Lung (tissue), 12 donors: Measurements from ENCODE around the gene ZIC2. TPM values are rescaled to one million over a fixed set of nuclear protein-coding genes. Genes with fewer than 3 reads are reported as not detected.
"Not testable (repeated sequence)": the region's sequence is repeated elsewhere in the genome, so short reads cannot be mapped to it uniquely, and the experiment has no call there.

Experiments
- ATAC-seq: fragments of 200-7000 bp; cut with Tn5 transposase; one replicate; pipeline ENCODE4 v1.9.1; 2020; ENCODE audit warnings: moderate number of reproducible peaks; ENCODE audit not compliant: insufficient read depth, low FRiP score
- DNase-seq, 3 donors: peaks; one replicate each; pipeline ENCODE4 v3.0.0-alpha.2; 2013 to 2017
- H3K27ac ChIP-seq, 2 donors: one replicate each; pipeline ENCODE4 v1.5.1; 2013; ENCODE audit warnings: mild to moderate bottlenecking in 2 of 2, moderate library complexity in 2 of 2, control low read depth in 1 of 2, inconsistent platforms in 1 of 2, low read depth in 1 of 2, low read length in 1 of 2
- H3K27me3 ChIP-seq, 3 donors: one replicate each; pipeline ENCODE4 v1.5.1; 2013; ENCODE audit warnings: low read length in 2 of 3; ENCODE audit not compliant: control insufficient read depth in 3 of 3, insufficient read depth in 3 of 3
- H3K36me3 ChIP-seq, 4 donors: one replicate each; pipeline ENCODE4 v1.5.1; 2013; ENCODE audit warnings: low read length in 4 of 4, mild to moderate bottlenecking in 1 of 4, moderate library complexity in 1 of 4; ENCODE audit not compliant: control insufficient read depth in 4 of 4, insufficient read depth in 4 of 4
- H3K4me1 ChIP-seq, 5 donors: one replicate each; pipeline ENCODE4 v1.5.1; 2013; ENCODE audit warnings: low read length in 5 of 5, mild to moderate bottlenecking in 2 of 5, moderate library complexity in 1 of 5; ENCODE audit not compliant: control insufficient read depth in 5 of 5, insufficient read depth in 5 of 5
- H3K4me3 ChIP-seq: one replicate; pipeline ENCODE4 v1.5.1; 2013; ENCODE audit warnings: mild to moderate bottlenecking, control low read depth, moderate library complexity
- H3K9ac ChIP-seq, 2 donors: one replicate each; pipeline ENCODE4 v1.5.1; 2013; ENCODE audit warnings: low read length in 2 of 2, control low read depth in 1 of 2; ENCODE audit not compliant: insufficient read depth in 1 of 2
- H3K9me3 ChIP-seq, 4 donors: one replicate each; pipeline ENCODE4 v1.5.1; 2013; ENCODE audit warnings: low read length in 3 of 4, mild to moderate bottlenecking in 1 of 4, moderate library complexity in 1 of 4; ENCODE audit not compliant: control insufficient read depth in 4 of 4, insufficient read depth in 3 of 4
- CTCF ChIP-seq: IDR thresholded peaks from 2 replicates; pipeline ENCODE4 v1.5.1; 2012; ENCODE audit warnings: mild to moderate bottlenecking; ENCODE audit errors: control extremely low read depth, extremely low read depth
- WGBS, 2 donors: extraction: QIAGEN DNeasy Blood & Tissue Kit; methylation state at CpG; one replicate each; pipeline ENCODE4 v1.1.7; 2013; 5-methylcytosine and 5-hydroxymethylcytosine counted together
- polyA plus RNA-seq, 2 donors: library from polyadenylated mRNA; stranded (reverse); fragments of 200-250 nt; gene quantifications; one replicate each; pipeline ENCODE4 v1.2.1, GENCODE V29; 2013
- total RNA-seq, 2 donors: library from RNA; depleted of rRNA in 1 of 2; stranded (reverse); fragments of >200 nt in 1 of 2; gene quantifications; one replicate each; pipeline ENCODE4 v1.2.1, GENCODE V29; 2014 to 2021
- donor health status: control.
- donor health status: control.
- donor health status: Bipolar disorder and iron deficiency.
- donor health status: healthy.
- donor health status: DM: yes; HTN: yes; CAD: no.

Gene ZIC2
- total and polyA plus RNA-seq, 4 donors = 0.06 TPM; not detected in 3

GRCh38 chr13:99941086-99941485, 40.5 kb upstream of the ZIC2 start:
- Histone ChIP-seq H3K36me3 (no peaks in the 10 kb centered on the region), H3K27ac (no peak overlapping the region), H3K4me1 (peaks cover 0 to 3% (median 0%) of the 10 kb centered on the region in 5 donors), H3K27me3 (peaks cover 0 to 4% (median 0%) of the 10 kb centered on the region in 3 donors), H3K4me3 (no peak overlapping the region), H3K9me3 (no peaks in the 10 kb centered on the region), H3K9ac (no peak overlapping the region)
- no peak for DNase-seq
- no peak for ATAC-seq
- WGBS, 2 donors = 62 to 67% methylated on average over 7 of the region's 7 CpGs
- TF ChIP-seq CTCF = no peak

- H3K36me3 ChIP-seq = no peaks in the 10 kb centered on the region
- H3K9me3 ChIP-seq = no peaks in the 10 kb centered on the region
- no peak overlapping the region for H3K27ac ChIP-seq
- ATAC-seq = no peak
- DNase-seq = no peak
- no peak for TF ChIP-seq CTCF
- peaks cover 0 to 4% (median 0%) of the 10 kb centered on the region in 3 donors for H3K27me3 ChIP-seq
- WGBS, 2 donors = 82 to 93% methylated on average over 4 of the region's 4 CpGs
- no peak overlapping the region for H3K9ac ChIP-seq
- no peak overlapping the region for H3K4me3 ChIP-seq
- peaks cover 0 to 3% (median 0%) of the 10 kb centered on the region in 5 donors for H3K4me1 ChIP-seq
Measured at GRCh38 chr13:99941911-99942310, 39.7 kb upstream of the ZIC2 start.

- Histone ChIP-seq H3K9ac (no peak overlapping the region), H3K4me1 (peaks cover 0 to 2% (median 0%) of the 10 kb centered on the region in 5 donors), H3K36me3 (no peaks in the 10 kb centered on the region), H3K27me3 (peaks cover 0 to 4% (median 0%) of the 10 kb centered on the region in 3 donors), H3K27ac (no peak overlapping the region), H3K4me3 (no peak overlapping the region), H3K9me3 (no peaks in the 10 kb centered on the region)
- ATAC-seq (no peak), DNase-seq (no peak)
- WGBS, 2 donors = 80 to 91% methylated on average over 7 of the region's 7 CpGs
- TF ChIP-seq CTCF = no peak
Measured at GRCh38 chr13:99944102-99944501, 37.5 kb upstream of the ZIC2 start.

GRCh38 chr13:99944606-99945005, 37.0 kb upstream of the ZIC2 start:
- DNase-seq (no peak), ATAC-seq (no peak)
- Histone ChIP-seq H3K9ac (no peak overlapping the region), H3K27ac (no peak overlapping the region), H3K36me3 (no peaks in the 10 kb centered on the region), H3K4me1 (peaks cover 0 to 7% (median 2%) of the 10 kb centered on the region in 5 donors), H3K9me3 (no peaks in the 10 kb centered on the region), H3K27me3 (no peaks in the 10 kb centered on the region), H3K4me3 (no peak overlapping the region)
- 93 to 99% methylated on average over 6 of the region's 6 CpGs for WGBS, 2 donors
- no peak for TF ChIP-seq CTCF

GRCh38 chr13:99945515-99945914, 36.1 kb upstream of the ZIC2 start:
- not testable (repeated sequence) for H3K27me3 ChIP-seq, H3K27ac ChIP-seq, ATAC-seq, H3K9ac ChIP-seq, H3K4me3 ChIP-seq, H3K9me3 ChIP-seq, DNase-seq, H3K36me3 ChIP-seq
- 94 to 96% methylated on average over 2 of the region's 2 CpGs for WGBS, 2 donors
- peaks cover 0 to 16% (median 2%) of the 10 kb centered on the region in 5 donors for H3K4me1 ChIP-seq
